Brain microvascular endothelial cell (primary cell): ENCODE measurements around the gene SLC35B2.

Source experiments
- DNase-seq: peaks from one replicate; pipeline ENCODE4 v3.0.0-alpha.2; 2020
- H3K27ac ChIP-seq: fragments of 250-450 bp; sonication (Bioruptor Pico); 2 replicates; pipeline ENCODE4 v1.5.1; 2020; ENCODE audit warnings: mild to moderate bottlenecking, moderate library complexity
- H3K27me3 ChIP-seq: fragments of 250-450 bp; sonication (Bioruptor Pico); replicated peaks from 2 replicates; pipeline ENCODE4 v1.5.1; 2020; ENCODE audit warnings: mild to moderate bottlenecking
- H3K36me3 ChIP-seq: fragments of 250-450 bp; sonication (Bioruptor Pico); replicated peaks from 2 replicates; pipeline ENCODE4 v1.5.1; 2020; ENCODE audit warnings: mild to moderate bottlenecking
- H3K4me3 ChIP-seq: 2 replicates; pipeline ENCODE4 v1.5.1; 2011; ENCODE audit warnings: low read depth, mild to moderate bottlenecking, control low read depth, low read length, moderate library complexity
- in situ Hi-C: cut with HindIII; loops from 2 replicates; pipeline ENCODE4 v1.10.0; 2017; ENCODE audit warnings: low sequenced_read_pairs, low pct_ligation_motif_present
- TF ChIP-seq, protein P1 (sequence below): IDR thresholded peaks from 2 replicates; pipeline ENCODE4 v1.5.1; 2011; ENCODE audit warnings: low read depth, mild to moderate bottlenecking, moderate library complexity, low read length, control low read depth, inconsistent platforms; ENCODE audit errors: missing control alignments

The SLC35B2 gene

DNA sequence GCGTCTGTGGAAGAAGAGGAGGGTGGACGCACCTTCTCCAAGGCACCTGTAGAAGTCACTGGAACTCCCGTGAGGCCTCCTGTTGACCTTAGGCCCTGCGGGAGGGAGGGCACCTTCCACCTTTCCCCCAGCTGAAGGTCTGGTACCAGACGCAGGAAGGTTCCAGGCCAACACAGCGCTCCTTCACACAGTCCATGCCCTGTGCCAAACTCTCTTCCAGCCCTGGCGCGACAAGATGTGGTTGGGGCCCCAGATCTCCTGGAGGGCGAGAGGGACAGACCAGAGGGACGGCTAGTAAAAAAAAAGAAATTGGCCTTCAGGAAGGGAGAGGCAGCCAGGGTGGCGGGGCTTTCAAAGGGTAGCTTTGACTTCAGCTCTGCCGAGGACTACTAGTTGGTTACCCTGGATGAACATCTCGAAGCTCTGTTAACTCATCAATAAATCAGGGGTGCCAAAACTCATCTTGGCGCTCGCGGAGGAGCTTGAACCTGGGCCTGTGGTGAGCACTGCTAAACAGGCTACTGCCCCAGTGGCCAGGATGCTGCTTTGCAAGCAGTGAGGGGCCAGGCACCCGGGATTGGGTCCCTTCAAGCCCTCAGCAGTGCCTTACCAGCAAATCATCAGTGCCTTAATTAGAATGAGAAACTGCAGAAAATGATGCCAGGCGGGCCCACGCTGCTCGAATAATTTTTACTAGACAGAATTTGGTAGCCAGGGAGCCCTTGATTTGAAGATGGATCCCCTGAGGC, 40.9 kb upstream of the SLC35B2 start:
- no peak overlapping the region for H3K4me3 ChIP-seq

DNA sequence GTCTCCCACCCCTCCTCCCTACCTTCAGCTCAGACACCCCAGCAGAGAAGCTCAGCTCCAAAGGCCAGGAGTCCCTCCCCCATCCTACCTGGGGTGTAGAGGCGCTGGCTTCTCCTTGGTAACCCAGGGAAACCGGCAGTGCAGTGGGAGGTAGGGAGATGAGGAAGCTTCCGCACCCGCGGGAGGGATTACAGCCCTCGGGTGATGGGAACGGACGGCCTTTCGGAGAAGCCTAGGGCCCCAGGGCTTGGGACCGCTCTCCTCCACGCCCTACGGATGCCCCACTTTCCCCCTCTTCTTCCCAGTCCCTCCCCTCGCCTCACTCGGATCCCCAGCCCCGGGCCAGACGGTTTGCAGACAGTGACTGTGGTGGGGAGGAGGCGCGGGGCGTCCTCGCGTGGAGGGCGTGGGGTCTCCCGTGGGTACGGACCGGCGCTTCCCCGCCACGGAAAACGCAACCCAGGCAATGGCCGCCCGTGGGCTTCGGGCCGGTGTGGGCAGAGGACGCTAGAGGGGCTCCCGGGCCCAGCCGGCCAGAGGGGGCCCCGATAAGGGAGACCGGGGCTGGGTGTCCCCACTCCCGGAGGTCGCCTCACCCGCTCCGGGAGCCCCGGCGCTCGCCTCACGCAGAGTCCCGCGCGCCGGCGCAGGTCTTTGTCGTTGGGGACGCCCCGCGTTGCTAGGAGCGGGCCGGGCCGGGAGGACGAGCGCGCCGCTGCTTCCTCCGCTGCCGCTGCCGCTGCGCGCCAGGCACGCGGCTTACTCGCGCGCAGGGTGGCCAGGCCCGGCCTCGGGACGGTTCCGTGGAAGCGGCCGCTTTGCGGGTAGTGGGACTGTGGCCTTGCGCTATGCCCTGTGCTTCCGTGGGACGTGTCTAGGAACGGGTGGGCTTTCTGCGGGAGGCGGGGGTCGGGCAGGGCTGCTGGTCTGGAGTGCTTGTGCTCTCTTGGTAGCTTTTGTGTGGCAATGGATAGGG, 40.0 kb upstream of the SLC35B2 start:
- TF ChIP-seq, protein P1, sequence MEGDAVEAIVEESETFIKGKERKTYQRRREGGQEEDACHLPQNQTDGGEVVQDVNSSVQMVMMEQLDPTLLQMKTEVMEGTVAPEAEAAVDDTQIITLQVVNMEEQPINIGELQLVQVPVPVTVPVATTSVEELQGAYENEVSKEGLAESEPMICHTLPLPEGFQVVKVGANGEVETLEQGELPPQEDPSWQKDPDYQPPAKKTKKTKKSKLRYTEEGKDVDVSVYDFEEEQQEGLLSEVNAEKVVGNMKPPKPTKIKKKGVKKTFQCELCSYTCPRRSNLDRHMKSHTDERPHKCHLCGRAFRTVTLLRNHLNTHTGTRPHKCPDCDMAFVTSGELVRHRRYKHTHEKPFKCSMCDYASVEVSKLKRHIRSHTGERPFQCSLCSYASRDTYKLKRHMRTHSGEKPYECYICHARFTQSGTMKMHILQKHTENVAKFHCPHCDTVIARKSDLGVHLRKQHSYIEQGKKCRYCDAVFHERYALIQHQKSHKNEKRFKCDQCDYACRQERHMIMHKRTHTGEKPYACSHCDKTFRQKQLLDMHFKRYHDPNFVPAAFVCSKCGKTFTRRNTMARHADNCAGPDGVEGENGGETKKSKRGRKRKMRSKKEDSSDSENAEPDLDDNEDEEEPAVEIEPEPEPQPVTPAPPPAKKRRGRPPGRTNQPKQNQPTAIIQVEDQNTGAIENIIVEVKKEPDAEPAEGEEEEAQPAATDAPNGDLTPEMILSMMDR: no peak
- no peak for DNase-seq
- Histone ChIP-seq H3K27ac (no peak overlapping the region), H3K36me3 (peaks cover 17% of the 10 kb centered on the region), H3K27me3 (peaks cover 23% of the 10 kb centered on the region), H3K4me3 (peak overlapping the region; percentile 33)
- in situ Hi-C loops: no loop called here

More for the DNA sequence above, 40.9 kb upstream of the SLC35B2 start:
- Histone ChIP-seq H3K27ac (no peak overlapping the region), H3K36me3 (peaks cover 22% of the 10 kb centered on the region), H3K27me3 (peaks cover 23% of the 10 kb centered on the region)
- in situ Hi-C loops: no loop called here
- TF ChIP-seq, protein P1: peak; percentile 12
- DNase-seq: no peak

DNA sequence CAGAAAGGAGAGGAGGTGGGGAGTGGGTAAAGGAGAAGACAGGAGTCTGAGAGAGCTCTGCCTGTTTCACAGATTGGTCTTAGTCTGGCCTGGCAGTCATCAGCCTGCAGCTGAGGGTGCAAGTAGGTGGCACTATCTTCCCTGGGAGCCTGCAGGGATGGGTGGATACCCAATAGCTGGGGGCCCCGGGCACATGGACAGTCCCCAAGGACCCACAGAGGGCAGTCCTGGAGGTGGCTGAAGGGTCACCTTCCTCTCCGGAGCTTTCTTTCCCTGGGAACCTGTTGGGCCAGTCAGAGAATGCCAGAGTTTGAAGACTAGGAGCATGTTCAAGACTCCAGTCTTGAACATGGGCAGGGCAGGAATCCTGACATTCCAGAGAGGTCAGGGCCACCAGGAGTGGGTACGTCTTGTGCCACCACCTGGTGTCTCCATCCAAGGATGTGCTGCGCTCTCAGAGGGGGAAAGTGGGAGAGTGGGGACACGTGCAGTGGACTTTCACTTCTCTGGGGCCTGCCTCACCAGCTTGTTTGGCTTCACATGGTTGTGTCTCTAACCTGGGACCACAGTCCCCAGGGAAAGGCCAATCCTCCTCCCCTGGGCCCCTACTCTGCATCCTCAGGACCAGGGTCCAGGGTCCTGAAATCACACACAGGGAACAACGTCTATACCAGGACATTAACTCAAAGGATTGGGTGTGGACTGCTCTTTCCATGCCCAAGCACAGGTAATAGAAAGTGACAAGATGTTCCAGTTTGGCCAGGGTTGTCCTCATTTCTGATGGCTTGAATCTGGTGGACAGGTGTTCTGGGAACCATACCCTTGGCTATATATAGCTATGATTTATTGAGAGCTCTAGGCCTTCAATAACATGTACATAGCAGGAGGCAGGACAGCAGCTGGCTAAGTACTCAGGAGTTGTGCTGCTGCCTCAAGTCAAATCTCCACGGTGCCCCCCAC, 37.8 kb upstream of the SLC35B2 start:
- no peaks in the 10 kb centered on the region for H3K36me3 ChIP-seq

DNA sequence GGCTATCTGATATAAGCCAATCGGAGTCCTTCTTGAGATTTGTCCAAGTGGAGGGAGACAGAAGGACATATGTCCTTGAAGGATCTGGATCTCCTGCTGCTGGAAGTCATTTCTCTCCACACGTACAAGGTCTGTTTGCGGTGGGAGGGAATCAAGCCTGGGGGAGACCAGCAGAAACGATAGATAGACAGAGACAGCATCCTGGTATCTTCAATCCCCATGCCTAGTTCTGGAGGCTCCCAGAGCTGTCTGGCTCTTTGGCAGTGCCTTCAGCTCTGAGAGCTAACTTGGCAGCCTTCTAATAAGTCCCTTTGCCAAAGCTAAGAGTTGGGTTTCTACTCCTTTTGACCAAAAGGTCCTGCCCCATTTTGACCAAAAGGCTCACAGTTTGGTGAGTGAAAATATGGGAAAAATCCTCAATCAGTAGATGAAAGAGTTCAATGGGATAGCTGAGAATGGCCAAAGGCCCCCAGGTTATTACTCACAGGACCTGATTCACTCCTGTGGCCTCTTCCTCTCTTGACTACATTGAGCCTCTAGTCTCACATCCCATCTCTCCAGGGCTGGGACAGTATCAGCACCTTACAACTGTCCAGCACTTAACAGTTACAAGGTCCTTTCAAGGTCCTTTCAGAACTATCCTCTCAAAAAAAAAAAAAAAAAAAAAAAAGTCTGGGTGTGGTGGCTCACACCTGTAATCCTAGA, 35.5 kb upstream of the SLC35B2 start:
- Histone ChIP-seq H3K27me3 (peaks cover 22% of the 10 kb centered on the region), H3K27ac (no peak overlapping the region), H3K36me3 (no peaks in the 10 kb centered on the region), H3K4me3 (no peak overlapping the region)
- DNase-seq: no peak
- TF ChIP-seq, protein P1: no peak
- in situ Hi-C loops: no loop called here

More for the DNA sequence above, 37.8 kb upstream of the SLC35B2 start:
- TF ChIP-seq, protein P1: no peak
- Histone ChIP-seq H3K27ac (no peak overlapping the region), H3K27me3 (peaks cover 25% of the 10 kb centered on the region), H3K4me3 (no peak overlapping the region)
- in situ Hi-C loops: no loop called here
- no peak for DNase-seq

DNA sequence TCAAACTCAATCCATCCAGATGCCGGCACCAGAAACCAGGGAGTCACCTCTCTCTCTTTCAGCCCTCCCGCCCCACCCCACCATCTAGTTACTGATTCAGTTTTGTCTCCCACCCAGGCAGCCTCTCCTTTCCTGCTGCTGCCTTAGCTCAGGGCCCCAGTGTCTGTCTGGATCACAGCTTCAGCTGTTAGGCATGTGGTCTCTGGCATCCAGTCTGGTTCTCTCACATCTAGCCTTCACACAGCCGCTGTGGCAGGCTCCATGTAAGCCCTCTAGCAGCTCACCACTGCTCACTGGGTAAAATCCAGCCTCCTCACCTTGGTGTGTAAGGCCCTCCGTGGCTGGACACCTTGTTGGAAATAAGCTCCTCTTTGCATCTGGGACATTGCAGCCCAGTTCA, 34.5 kb upstream of the SLC35B2 start:
- Histone ChIP-seq H3K36me3 (no peaks in the 10 kb centered on the region), H3K4me3 (no peak overlapping the region), H3K27ac (no peak overlapping the region), H3K27me3 (peaks cover 13% of the 10 kb centered on the region)
- no peak for DNase-seq
- TF ChIP-seq, protein P1: no peak
- in situ Hi-C loops: no loop called here
